MM.1S (cell line): ENCODE data around the gene RGL2.

ENCODE experiments used
- EZH2 ChIP-seq: fragments of 300-600 bp; sonication (generic); optimal IDR thresholded peaks from 2 replicates; pipeline ENCODE3; 2017; ENCODE audit warnings: low read depth, mild to moderate bottlenecking, antibody characterized with exemption, low read length, mixed read lengths
- TF ChIP-seq, protein P1 (sequence below): fragments of 300-600 bp; sonication (generic); IDR thresholded peaks from 2 replicates; pipeline ENCODE4 v1.5.1; 2016; ENCODE audit warnings: antibody characterized with exemption, low read length, mixed read lengths

DNA sequence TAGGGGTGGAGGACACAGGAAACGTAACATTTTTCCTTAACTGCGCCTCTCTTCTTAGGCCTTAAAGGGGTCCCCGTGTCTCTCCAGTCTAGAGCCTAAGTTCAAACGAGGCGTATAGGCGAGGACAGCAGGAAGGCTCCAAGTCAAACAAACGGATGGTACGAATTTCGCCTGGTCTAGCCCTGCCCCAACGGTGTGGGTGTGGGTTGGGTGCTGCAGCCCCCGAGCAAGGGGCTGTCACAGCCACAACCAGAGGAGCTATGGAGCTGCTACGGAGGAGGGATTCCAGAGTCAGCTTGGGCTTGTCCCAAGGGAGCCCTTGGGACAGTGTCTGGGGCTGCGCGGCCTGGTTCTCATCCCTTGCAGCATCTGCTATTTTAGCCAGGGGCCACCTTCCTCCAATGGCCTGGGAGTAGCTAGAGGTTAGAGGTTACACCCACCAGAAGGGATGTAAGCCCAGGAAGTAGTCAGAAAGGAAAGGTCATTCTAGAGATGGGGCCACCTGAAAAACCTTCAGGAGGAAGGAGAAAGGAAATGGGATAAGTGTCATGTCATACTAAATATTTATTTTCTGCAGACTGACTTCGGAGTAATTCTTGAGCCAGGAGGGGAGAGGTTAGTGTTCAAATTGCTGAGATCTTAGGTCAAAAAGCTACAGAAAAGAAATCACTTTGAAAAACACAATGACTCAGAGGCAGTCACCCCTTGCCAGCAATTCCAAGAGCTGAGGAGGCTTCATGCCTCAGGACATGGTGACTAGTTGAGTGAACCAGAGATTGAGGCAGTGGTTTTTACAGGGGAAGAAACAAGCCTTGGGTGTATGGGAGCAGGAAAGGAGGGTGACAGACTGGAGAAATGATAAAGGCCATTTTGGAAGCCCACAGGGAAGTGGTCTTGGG lies 48.8 kb downstream of the RGL2 start:
- TF ChIP-seq, protein P1, sequence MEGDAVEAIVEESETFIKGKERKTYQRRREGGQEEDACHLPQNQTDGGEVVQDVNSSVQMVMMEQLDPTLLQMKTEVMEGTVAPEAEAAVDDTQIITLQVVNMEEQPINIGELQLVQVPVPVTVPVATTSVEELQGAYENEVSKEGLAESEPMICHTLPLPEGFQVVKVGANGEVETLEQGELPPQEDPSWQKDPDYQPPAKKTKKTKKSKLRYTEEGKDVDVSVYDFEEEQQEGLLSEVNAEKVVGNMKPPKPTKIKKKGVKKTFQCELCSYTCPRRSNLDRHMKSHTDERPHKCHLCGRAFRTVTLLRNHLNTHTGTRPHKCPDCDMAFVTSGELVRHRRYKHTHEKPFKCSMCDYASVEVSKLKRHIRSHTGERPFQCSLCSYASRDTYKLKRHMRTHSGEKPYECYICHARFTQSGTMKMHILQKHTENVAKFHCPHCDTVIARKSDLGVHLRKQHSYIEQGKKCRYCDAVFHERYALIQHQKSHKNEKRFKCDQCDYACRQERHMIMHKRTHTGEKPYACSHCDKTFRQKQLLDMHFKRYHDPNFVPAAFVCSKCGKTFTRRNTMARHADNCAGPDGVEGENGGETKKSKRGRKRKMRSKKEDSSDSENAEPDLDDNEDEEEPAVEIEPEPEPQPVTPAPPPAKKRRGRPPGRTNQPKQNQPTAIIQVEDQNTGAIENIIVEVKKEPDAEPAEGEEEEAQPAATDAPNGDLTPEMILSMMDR = no peak
- TF ChIP-seq EZH2 = no peak
